HEK293 (cell line): ENCODE data around the gene ZSCAN10.

Source experiments
- CTCF ChIA-PET: fragments of 350-600 bp; formaldehyde crosslinking; extraction: SDS; loops from one replicate; lab custom pipeline; 2021; ENCODE audit warnings: antibody characterized with exemption; lab: Yijun Ruan, JAX
- POLR2A ChIA-PET: fragments of 300-600 bp; formaldehyde crosslinking; extraction: SDS; loops from one replicate; lab custom pipeline; 2020; ENCODE audit warnings: antibody characterized with exemption, inconsistent platforms; lab: Yijun Ruan, JAX
- H3K27ac ChIP-seq: fragments of 200-500 bp; sonication (Bioruptor generic); 2 replicates; pipeline ENCODE4 v1.5.1; 2014; ENCODE audit warnings: low read depth, low read length, control low read depth, inconsistent platforms; ENCODE audit errors: extremely low read depth
- H3K36me3 ChIP-seq, 2 experiments: fragments of 200-500 bp in 1 of 2; sonication (Bioruptor generic) in 1 of 2; 1 replicate in 1 of 2; 2 replicates in 1 of 2; pipeline ENCODE4 v1.5.1; 2014 to 2017; ENCODE audit warnings: inconsistent platforms in 2 of 2, low read length in 2 of 2; ENCODE audit not compliant: control insufficient read depth in 2 of 2, insufficient read depth in 1 of 2
- H3K4me1 ChIP-seq: fragments of 200-500 bp; sonication (Bioruptor generic); 2 replicates; pipeline ENCODE4 v1.5.1; 2014; ENCODE audit warnings: mild to moderate bottlenecking, low read length, inconsistent platforms; ENCODE audit not compliant: control insufficient read depth, insufficient read depth
- H3K4me3 ChIP-seq: 2 replicates; pipeline ENCODE4 v1.5.1; 2011; ENCODE audit warnings: low read depth, mild to moderate bottlenecking, control low read depth, low read length, moderate library complexity
- H3K9me3 ChIP-seq: fragments of 200-500 bp; sonication (Bioruptor generic); 2 replicates; pipeline ENCODE4 v1.5.1; 2014; ENCODE audit warnings: low read depth, low read length, inconsistent platforms; ENCODE audit not compliant: control insufficient read depth, insufficient read depth
- GLIS1 ChIP-seq: fragments of 450-650 bp; formaldehyde crosslinking; IDR thresholded peaks from 2 replicates; pipeline ENCODE4 v1.5.1; 2016; ENCODE audit warnings: missing biosample characterization, missing genetic modification characterization
- GLIS2 ChIP-seq: fragments of 450-650 bp; formaldehyde crosslinking; IDR thresholded peaks from 2 replicates; pipeline ENCODE4 v1.5.1; 2016; ENCODE audit warnings: missing biosample characterization, missing genetic modification characterization
- PRDM10 ChIP-seq: fragments of 450-650 bp; formaldehyde crosslinking; IDR thresholded peaks from 2 replicates; pipeline ENCODE4 v1.5.1; 2016; ENCODE audit warnings: missing biosample characterization, missing genetic modification characterization
- YY2 ChIP-seq: fragments of 450-650 bp; formaldehyde crosslinking; IDR thresholded peaks from 2 replicates; pipeline ENCODE4 v1.5.1; 2016; ENCODE audit warnings: missing biosample characterization, missing genetic modification characterization
- ZFP69B ChIP-seq: fragments of 450-650 bp; formaldehyde crosslinking; IDR thresholded peaks from 2 replicates; pipeline ENCODE4 v1.5.1; 2016; ENCODE audit warnings: missing biosample characterization, missing genetic modification characterization
- ZNF157 ChIP-seq: fragments of 450-650 bp; formaldehyde crosslinking; IDR thresholded peaks from 2 replicates; pipeline ENCODE4 v1.5.1; 2016; ENCODE audit warnings: missing biosample characterization, missing genetic modification characterization
- ZNF19 ChIP-seq: fragments of 450-650 bp; formaldehyde crosslinking; IDR thresholded peaks from 2 replicates; pipeline ENCODE4; 2016; ENCODE audit warnings: missing biosample characterization, missing genetic modification characterization, low read depth
- ZNF239 ChIP-seq: fragments of 450-650 bp; formaldehyde crosslinking; IDR thresholded peaks from 2 replicates; pipeline ENCODE4 v1.5.1; 2016; ENCODE audit warnings: missing biosample characterization, missing genetic modification characterization
- ZNF280C ChIP-seq: fragments of 450-650 bp; formaldehyde crosslinking; IDR thresholded peaks from 2 replicates; pipeline ENCODE4 v1.5.1; 2016; ENCODE audit warnings: missing biosample characterization, missing genetic modification characterization
- ZNF513 ChIP-seq: fragments of 450-650 bp; IDR thresholded peaks from 2 replicates; pipeline ENCODE4 v1.5.1; 2018; ENCODE audit warnings: missing biosample characterization, missing genetic modification characterization
- ZNF548 ChIP-seq: fragments of 450-650 bp; formaldehyde crosslinking; IDR thresholded peaks from 2 replicates; pipeline ENCODE4 v1.5.1; 2016; ENCODE audit warnings: missing biosample characterization, missing genetic modification characterization
- ZNF623 ChIP-seq: fragments of 450-650 bp; formaldehyde crosslinking; IDR thresholded peaks from 2 replicates; pipeline ENCODE4 v1.5.1; 2016; ENCODE audit warnings: missing biosample characterization, missing genetic modification characterization
- ZSCAN16 ChIP-seq: fragments of 450-650 bp; formaldehyde crosslinking; IDR thresholded peaks from 2 replicates; pipeline ENCODE4 v1.5.1; 2016; ENCODE audit warnings: missing biosample characterization, missing genetic modification characterization
- ZXDB ChIP-seq: fragments of 450-650 bp; formaldehyde crosslinking; IDR thresholded peaks from 2 replicates; pipeline ENCODE4 v1.5.1; 2016; ENCODE audit warnings: missing biosample characterization, missing genetic modification characterization
- TF ChIP-seq, protein P1 (sequence below): fragments of 450-650 bp; formaldehyde crosslinking; IDR thresholded peaks from 2 replicates; pipeline ENCODE4 v1.5.1; 2016; ENCODE audit warnings: missing biosample characterization, missing genetic modification characterization
- TF ChIP-seq, protein P2 (sequence below): fragments of 450-650 bp; formaldehyde crosslinking; IDR thresholded peaks from 2 replicates; pipeline ENCODE4 v1.5.1; 2017; ENCODE audit warnings: missing biosample characterization, mild to moderate bottlenecking, missing genetic modification characterization, moderate library complexity

ZSCAN10 gene

GRCh38 chr16:3145660-3146059 lies 46.6 kb upstream of the ZSCAN10 start:
- POLR2A ChIA-PET, result interaction anchor here (1.2 kb wide), 1 partner anchor 26 kb away, joined by 3 read pairs; no protein-coding TSS in a partner anchor
- Histone ChIP-seq H3K4me1 (no peaks in the 10 kb centered on the region), H3K4me3 (no peak overlapping the region), H3K9me3 (no peaks in the 10 kb centered on the region), H3K36me3 (peaks cover 0 to 21% of the 10 kb centered on the region in 2 experiments; a peak in 1 of 3 replicates), H3K27ac (no peak overlapping the region)
- CTCF ChIA-PET, result interaction anchor here (0.7 kb wide), 1 partner anchor 20 kb away, joined by 3 read pairs; no protein-coding TSS in a partner anchor
- TF ChIP-seq ZNF623 (no peak), GLIS1 (tag by site-specific recombination) (peak; percentile 40), ZNF280C (tag by site-specific recombination) (no peak), ZSCAN16 (tag by site-specific recombination) (no peak), ZNF19 (tag by site-specific recombination) (no peak), ZNF548 (tag by site-specific recombination) (no peak), GLIS2 (tag by site-specific recombination) (0 out of 2 replicates have a peak, but pooled peaks have one; percentile 28)

- no peaks in the 10 kb centered on the region for H3K4me1 ChIP-seq
- ChIA-PET POLR2A (interaction anchor here (1.2 kb wide), 1 partner anchor 27 kb away, joined by 3 read pairs; no protein-coding TSS in a partner anchor), CTCF (no interaction called here)
- no peak overlapping the region for H3K4me3 ChIP-seq
- H3K9me3 ChIP-seq, result no peaks in the 10 kb centered on the region
- H3K36me3 ChIP-seq, result peaks cover 0 to 21% of the 10 kb centered on the region in 2 experiments; a peak in 1 of 3 replicates
- TF ChIP-seq, protein P1, sequence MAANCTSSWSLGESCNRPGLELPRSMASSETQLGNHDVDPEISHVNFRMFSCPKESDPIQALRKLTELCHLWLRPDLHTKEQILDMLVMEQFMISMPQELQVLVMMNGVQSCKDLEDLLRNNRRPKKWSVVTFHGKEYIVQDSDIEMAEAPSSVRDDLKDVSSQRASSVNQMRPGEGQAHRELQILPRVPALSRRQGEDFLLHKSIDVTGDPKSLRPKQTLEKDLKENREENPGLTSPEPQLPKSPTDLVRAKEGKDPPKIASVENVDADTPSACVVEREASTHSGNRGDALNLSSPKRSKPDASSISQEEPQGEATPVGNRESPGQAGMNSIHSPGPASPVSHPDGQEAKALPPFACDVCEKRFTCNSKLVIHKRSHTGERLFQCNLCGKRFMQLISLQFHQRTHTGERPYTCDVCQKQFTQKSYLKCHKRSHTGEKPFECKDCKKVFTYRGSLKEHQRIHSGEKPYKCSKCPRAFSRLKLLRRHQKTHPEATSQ (tag by site-specific recombination), result no peak
- TF ChIP-seq ZXDB (tag by site-specific recombination) (no peak), YY2 (tag by site-specific recombination) (no peak), ZFP69B (tag by site-specific recombination) (no peak), ZNF239 (tag by site-specific recombination) (no peak), ZNF513 (tag by site-specific recombination) (no peak), ZNF157 (tag by site-specific recombination) (no peak), PRDM10 (tag by site-specific recombination) (no peak)
- TF ChIP-seq, protein P2, sequence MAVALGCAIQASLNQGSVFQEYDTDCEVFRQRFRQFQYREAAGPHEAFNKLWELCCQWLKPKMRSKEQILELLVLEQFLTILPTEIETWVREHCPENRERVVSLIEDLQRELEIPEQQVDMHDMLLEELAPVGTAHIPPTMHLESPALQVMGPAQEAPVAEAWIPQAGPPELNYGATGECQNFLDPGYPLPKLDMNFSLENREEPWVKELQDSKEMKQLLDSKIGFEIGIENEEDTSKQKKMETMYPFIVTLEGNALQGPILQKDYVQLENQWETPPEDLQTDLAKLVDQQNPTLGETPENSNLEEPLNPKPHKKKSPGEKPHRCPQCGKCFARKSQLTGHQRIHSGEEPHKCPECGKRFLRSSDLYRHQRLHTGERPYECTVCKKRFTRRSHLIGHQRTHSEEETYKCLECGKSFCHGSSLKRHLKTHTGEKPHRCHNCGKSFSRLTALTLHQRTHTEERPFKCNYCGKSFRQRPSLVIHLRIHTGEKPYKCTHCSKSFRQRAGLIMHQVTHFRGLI (tag by site-specific recombination), result no peak
- H3K27ac ChIP-seq, result no peak overlapping the region
Measured at GRCh38 chr16:3145151-3145550, 46.1 kb upstream of the ZSCAN10 start.
